Skeletal muscle cell (primary cell): ENCODE measurements around the gene ITM2C.
A peak's percentile ranks its signal among the peaks of the same experiment; 100 is the strongest.

Experiments
- DNase-seq: peaks from one replicate; pipeline ENCODE4 v3.0.0-alpha.2; 2010; ENCODE audit warnings: low read depth
- H3K4me3 ChIP-seq: 2 replicates; pipeline ENCODE4 v1.5.1; 2011; ENCODE audit warnings: low read depth, mild to moderate bottlenecking, control low read depth, low read length, moderate library complexity

Gene ITM2C

DNA sequence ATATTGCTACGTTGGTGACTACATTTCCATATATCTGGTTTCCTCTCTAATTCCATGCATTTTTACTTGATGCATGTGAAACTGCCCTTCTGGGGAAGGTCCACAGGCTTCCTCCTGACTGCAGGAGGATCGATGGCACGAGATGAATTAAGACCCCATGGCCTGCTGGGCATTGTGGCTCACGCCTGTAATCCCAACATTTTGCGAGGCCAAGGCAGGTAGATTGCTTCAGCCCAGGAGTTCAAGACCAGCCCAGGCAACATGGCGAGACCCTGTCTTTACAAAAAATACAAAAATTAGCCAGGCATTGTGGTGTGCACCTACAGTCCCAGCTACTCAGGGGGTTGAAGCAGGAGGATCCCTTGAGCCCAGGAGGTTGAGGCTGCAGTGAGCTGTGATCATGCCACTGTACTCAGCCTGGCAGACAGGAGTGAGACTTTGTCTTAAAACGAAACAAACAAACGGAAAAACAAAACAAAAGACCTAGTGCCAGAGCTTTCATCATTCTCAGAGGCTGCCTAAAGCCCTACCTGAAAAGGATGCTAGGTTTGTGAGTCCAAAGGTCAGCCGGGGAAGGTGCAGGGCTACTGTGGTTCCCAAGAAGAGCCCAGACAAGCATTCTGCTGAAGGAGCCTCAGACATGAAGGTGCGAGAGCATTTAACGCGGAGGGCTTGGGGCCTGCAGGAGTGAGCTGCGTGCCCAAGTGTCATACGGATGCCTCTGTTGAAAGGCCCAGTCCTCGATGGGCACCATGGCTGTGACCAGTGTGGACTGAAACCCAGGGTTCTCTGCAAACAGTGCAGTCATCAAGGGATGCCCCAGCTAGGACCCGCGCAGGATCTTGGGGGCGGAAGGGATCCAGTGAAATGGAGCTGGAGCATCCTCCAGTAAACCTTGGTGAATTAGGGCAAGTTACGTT is 38.7 kb downstream of the ITM2C start:
- DNase-seq: no peak

DNA sequence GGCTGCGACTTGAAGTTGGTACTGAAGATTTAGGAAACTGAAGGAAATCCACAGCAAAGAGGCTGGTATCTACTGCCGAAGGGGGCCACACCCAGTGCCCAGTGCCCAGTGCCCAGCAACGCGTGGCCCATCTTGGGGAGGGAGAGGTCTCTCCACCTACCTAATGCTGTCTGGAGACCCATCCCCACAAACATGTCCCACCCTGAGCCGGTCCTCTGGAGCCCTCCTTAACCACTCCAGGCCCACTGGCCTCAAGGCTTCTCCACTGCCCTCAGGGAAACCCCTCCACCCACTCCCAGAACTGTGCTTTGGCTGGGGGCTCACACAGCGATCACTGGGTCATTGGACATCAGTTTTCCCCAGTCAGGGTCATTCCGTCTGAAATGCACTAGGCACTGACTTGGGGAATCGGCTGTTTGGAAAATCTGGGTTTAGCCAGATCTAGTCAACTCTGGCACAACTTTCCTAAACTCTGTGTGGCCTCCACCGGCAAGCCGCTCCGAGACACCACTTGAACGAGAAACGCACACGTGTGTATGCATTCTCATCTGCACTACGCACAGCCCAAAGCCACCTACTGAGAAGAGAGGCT is 40.2 kb downstream of the ITM2C start:
- DNase-seq: no peak
- no peak overlapping the region for H3K4me3 ChIP-seq

More for the DNA sequence above, 38.7 kb downstream of the ITM2C start:
- H3K4me3 ChIP-seq: no peak overlapping the region

DNA sequence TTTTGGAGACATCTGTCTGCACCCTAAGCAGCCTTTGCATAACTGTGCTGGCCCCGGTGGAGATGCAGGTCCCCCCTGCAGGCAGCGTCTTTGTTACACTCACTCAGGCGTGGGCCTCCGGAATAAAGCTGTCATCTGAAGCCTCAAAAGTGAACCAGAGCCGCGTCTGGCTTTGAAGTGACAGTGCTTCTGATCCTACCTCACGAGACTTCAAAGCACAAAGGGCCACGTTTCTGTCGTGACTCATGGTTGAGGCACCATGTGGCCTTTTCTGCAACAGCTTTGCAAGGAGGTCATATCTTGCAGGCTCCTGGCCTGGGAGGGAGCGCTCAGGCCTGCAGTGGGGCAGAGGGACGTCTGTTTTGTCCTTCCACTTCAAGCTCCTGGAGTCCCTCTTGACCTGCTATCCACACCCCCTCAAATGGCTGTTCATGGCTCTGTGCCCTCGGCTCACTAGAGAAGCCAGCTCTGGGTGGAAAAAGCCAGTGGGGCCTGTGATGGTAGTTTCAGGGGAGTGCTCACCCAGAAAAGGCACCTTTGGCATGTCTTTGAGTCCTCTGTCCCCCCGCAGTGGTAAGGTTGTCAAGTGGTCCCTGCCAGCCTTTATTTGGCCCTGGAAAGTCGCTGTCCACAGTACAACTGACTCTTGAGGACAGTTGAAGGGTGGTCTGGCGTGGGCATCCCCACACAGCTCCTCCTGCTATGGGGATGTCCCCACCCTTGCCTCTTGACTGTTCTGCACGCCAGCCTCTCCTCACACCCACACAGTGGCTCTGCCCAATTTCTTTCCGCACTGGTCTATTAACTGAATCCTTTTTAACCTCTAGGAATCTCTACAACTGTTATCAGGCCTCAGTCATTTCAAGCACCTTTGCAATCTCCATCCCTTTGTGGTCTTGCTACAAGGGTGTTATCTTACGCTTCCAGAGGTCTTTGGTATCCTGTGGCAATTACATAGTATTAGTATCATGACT is 41.0 kb downstream of the ITM2C start:
- no peak overlapping the region for H3K4me3 ChIP-seq
- no peak for DNase-seq

DNA sequence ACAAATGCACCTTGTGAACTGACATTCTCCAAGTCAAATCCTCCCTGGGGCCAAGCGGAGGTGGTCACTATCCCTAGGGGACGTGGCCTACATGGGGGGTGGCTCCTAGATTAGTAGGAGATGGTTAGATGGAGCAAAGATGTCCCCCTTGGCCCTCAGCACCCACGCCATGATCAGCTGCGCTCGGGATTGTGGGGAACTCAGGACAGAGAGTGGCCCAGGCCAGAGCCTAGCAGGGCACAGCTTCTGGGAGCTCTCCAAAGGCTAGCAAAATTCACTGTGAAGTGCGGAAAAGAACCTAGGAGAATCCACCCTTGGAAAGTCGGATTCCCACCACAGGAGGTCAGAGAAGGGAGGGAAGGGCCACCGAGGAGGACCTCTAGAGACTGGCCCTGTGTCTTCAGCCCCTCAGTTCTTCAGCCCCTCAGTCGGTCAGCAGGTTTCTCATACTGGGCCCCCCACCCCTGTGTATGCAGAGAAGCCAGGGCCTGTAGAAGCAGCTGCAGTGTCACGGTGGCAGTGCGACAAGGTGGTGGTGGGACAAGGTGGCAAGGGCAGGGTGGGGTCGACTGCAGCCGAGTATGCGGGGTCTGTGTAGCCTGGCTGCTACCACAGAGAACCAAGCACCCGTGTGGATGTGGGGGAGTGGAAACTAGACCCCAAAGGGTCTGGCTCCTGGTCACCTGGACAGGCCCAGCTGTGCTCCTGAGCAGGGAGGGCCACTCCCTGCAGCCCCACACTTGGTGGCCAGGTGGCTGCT is 41.9 kb downstream of the ITM2C start:
- no peak for DNase-seq
- no peak overlapping the region for H3K4me3 ChIP-seq

DNA sequence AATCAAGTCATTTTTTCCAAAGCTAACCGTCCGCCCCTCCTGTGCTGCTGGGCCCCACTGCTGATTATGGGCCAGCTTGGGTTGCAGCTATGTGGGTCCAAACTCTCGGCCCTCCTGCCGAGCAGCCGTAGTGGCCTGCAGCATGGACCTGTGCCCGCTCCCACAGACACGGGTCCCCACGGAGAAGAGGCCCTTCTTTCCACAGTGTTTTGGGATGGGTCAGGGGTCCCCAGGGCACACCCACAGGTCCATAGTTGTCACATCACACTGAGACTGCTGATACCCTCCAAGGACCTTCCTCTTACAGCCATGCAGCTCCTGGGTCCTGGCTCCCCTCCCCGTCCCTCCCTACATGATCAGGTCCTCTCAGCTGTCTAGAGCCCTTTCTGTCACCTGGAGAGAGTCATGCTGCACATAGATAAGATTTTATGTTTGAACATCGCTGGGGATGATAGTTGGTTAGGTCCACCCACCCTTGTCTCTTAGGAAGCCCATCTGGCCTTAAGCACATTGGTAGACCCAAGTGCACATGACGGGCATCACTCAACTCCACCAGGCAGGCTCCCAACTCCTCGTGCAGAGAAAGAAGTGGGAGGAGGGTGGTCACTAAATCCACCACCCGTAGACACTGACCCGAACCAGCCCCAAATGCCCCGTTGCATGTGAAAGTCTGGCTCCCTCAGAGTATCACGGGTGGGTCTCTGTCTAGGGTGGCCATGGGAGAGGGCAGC is 42.8 kb downstream of the ITM2C start:
- DNase-seq: no peak

DNA sequence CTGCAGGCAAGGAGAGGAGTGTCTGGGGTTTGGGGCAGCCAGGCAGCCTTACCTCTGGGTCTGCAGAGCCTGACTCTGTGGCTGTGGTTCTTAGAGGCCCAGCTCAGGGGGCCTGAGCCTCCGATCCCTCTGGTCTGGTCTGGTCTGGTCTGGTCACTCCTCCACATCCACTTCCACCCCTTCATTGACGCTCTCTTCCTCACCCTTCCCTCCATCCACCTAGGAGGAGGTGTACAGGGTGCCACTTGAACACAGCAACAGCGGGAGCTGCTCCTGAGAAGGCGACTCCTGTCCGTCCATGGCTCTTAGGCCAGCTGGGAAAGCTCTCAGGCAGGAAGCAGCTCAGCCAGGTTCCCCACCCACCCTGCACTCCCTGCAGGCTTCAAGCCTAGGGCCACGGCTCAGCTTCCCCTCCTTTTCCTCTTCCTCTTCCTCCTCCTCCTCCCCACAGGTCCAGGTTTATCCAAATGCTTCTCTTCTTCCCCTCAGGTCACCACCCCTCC is 43.4 kb downstream of the ITM2C start:
- no peak for DNase-seq
- H3K4me3 ChIP-seq: no peak overlapping the region

More for the DNA sequence above, 42.8 kb downstream of the ITM2C start:
- no peak overlapping the region for H3K4me3 ChIP-seq

DNA sequence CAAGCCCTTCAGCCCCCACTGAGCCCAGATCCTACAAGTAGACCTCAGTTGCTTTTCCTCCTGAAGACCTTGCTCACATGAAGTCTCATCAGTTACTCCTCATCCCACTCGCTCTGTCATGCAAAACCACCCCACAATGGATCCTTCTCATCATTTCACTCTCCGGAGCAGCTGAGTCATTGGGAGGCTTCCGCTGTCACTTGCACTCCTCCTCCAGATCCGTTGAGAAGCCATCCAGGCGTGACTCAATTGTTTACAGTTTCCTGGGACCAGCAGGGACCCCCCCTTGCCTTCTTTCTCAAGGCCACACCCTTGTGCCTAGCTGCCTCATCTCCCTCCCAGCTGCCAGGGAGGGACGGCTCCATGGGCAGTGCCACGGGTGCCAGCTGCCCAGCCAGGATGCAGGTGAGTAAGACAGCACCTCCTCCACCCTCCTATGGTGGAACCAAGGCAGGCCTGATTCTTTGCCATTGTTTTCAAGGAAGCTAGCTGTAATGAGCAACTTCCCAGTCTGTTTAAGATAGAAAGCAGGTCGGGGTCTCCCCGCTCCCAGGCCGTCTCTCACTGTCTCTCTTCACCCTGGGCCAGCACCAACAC is 44.0 kb downstream of the ITM2C start:
- H3K4me3 ChIP-seq: no peak overlapping the region
- DNase-seq: peak; percentile 15

DNA sequence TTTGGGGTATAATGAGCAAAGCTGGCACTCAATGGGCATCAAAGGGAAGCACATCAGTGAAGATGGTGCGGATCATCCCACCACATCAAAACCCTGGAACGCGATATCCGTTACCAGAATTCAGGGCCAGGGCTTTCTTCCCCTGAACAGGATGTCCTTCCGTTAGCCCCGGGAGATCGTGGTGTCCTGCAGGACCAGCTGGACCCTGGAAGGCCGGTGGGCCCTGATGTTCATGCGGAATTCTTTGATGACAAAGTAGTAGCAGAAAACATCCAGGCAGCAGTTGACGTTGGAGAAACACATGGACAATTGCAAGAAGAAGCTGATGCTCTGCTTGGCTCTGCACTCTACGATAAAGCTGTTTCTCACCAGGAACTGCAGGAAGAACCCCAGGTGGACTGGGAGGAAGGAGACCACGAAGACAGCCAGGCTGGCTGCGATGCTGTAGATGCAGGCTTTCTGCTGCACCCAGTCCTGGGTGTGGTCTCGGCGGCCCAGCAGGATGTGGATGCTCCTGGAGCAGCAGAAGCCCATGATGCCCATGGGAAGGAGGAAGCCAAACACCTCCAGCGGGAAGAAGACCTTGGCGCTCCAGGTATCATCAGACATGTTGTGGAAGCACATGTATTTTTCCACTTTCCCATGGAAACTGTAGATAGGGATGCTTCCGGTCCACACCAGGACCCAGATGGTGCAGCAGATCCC is 45.3 kb downstream of the ITM2C start:
- DNase-seq: no peak
- H3K4me3 ChIP-seq: no peak overlapping the region

DNA sequence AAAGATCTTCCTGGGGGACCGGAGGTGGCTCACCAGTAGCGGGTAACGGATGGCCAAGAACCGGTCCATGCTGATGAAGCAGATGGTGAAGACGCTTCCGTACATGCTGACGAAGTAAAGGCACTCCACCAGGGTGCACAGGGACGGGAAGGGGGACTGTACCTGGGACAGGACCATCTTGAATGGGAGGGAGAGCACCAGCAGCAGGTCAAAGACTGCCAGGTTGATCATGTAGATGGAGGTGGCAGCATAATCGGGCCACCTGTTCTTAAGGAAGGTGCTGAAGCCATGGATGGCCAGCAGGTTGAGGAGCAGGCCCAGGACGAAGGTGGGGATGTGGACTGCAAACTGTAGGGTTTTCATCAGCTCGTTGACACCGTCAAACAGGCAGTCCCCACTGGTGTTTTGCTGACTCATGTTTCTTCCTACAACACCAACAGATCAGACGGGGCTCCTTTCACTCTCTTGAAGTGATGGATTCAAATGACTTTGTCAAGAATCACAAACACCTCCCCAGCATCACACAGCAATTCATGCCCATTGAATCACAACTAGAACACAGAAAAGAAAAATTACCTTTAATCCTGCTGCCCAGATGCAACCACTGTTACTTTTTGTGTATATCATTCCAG is 45.9 kb downstream of the ITM2C start:
- H3K4me3 ChIP-seq: no peak overlapping the region
- no peak for DNase-seq

DNA sequence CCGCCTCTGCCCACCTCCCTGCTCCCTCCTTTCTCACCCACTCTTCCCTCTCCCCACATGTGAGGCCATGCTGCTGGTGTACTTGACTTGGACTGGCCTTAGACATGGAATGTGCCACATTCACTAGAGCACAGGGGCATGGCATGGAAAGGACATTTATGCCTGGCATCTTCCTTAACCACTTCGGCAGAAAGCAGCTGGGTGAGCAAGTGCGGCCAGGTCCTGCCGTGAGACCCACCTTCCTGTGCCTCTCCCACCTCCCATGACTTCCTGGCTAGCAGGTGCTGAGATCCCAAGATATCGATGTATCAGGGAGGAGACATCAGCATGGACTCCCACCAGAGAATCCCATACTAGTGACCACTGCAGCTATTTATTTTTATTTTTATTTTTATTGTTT is 47.3 kb downstream of the ITM2C start:
- DNase-seq: no peak
- H3K4me3 ChIP-seq: no peak overlapping the region

DNA sequence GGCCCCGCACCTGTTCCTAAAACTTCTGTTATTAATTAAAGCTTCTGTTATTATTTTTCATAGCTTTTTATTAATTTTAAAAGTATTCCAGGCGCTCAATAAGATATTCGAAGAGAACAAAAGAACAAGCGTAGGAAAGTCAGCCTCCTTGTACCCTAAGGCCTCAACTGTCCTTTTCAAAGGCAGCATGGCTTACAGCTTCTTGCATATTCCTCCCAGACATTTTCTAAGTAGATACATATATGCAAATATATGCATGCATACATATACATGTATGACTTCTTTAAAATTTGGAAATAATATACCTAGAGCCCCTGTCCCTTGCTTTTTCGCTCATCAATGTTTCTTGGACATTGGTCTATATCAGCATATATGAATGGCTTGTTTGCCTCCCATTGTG is 48.0 kb downstream of the ITM2C start:
- H3K4me3 ChIP-seq: no peak overlapping the region
- DNase-seq: no peak

DNA sequence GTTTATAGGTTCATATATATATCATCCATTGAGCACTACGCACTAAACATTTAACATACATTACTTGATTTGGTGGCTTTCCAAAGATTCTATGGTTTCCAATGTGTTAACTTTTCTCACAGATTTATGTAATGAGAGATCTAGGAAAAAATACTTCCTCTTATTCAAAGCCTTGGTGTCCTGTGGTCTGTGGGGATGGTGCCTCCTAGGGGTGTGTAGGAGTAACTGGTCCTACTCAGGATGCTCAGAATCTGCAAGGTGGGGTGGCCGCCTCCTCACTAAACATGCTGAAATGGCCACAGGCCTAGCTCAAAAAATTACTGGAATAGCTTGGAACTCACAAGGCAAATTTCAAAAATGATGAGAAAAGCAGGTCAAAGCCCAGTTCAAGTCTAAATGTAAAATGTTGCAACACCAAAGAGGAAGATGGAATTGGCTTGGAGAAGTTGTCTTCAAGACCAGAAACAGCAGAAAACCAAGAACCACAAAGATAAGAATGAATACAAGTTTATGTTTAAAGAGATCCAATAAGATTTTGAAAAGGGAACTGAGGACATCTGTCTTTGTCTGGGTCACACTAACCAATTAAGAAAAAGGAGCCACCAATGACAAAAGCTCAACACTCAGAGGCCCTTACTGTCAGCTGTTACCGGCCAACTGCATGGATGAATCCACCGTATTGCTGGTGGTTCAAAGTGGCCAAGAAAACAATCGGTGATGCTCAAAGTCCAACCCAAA is 48.8 kb downstream of the ITM2C start:
- peak; percentile 7 for DNase-seq
- no peak overlapping the region for H3K4me3 ChIP-seq

DNA sequence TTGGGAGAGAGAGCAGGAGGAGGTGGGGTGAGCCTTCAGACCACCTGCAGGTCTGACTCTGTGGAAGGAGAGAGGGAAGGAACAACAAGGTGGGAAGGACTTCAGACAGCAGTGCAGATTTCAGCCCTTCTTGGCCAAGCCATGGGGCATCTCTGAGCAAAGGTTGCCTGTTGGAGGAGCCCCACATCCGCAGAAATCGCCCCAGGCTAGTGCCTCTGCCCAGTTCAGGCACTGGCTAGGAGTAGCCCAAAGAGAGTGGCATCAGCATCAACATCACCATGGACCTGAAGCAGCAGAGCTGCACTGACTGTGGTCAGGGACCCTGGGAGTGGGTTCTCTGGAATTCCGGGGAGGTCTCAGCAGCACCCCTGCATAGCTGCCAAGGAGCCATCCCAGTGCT is 50.1 kb downstream of the ITM2C start:
- DNase-seq: no peak

DNA sequence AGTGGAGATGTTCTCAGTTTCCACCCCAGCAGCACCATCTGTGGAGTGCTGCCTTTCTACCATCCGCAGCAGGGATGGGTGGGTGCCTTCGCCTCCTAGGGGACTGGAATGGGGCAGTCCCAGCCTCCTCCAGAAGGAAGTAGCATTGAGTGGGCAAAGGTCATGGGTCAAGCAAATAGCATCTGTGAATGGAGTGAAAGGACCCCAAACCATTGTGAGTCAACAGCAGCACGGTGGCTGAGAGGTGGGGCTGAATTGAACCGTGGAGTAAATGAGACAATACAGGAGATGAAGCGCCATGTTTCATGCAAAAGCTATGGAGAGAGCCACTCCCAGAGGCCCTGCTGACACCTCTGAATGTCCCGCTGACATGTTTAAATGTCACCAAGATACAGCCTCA is 50.6 kb downstream of the ITM2C start:
- no peak overlapping the region for H3K4me3 ChIP-seq
- DNase-seq: no peak

More for the DNA sequence above, 50.1 kb downstream of the ITM2C start:
- no peak overlapping the region for H3K4me3 ChIP-seq

DNA sequence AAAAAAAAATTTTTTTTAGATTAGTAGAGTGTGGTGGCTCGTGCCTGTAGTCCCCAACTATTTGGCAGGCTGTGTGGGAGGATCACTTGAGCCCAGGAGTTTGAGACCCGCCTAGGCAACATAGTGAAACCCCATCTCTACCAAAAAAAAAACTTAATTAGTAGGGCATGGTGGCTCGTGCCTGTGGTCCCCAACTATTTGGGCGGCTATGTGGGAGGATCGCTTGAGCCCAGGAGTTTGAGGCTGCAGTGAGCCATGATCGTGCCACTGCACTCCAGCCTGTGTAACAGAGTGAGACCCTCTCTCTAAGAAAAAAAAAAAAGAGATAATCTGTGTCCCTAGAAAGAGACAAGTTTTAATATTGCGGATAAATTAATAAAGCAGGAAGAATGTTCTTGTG is 51.5 kb downstream of the ITM2C start:
- no peak overlapping the region for H3K4me3 ChIP-seq
- no peak for DNase-seq

DNA sequence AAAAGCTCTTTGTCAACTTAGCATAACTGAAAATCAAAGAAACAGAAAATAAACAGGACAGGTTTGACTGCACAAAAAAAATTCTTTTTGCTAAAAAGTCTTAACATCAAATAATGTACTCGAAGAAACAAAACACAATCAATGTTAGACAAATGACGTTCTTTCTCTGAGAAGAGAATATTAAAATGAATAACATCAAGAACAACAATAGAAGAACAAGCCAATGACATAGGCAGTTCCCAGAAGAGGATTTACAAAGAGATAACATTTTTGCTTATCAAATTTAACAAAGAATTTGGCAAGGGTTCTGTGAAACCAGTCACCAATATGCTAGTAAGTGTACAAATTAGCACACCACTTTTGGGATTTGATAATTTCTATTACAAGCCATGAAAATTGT is 54.5 kb downstream of the ITM2C start:
- H3K4me3 ChIP-seq: no peak overlapping the region
- DNase-seq: no peak
